Measurements from ENCODE around the gene OSCP1.

Gene OSCP1

DNA sequence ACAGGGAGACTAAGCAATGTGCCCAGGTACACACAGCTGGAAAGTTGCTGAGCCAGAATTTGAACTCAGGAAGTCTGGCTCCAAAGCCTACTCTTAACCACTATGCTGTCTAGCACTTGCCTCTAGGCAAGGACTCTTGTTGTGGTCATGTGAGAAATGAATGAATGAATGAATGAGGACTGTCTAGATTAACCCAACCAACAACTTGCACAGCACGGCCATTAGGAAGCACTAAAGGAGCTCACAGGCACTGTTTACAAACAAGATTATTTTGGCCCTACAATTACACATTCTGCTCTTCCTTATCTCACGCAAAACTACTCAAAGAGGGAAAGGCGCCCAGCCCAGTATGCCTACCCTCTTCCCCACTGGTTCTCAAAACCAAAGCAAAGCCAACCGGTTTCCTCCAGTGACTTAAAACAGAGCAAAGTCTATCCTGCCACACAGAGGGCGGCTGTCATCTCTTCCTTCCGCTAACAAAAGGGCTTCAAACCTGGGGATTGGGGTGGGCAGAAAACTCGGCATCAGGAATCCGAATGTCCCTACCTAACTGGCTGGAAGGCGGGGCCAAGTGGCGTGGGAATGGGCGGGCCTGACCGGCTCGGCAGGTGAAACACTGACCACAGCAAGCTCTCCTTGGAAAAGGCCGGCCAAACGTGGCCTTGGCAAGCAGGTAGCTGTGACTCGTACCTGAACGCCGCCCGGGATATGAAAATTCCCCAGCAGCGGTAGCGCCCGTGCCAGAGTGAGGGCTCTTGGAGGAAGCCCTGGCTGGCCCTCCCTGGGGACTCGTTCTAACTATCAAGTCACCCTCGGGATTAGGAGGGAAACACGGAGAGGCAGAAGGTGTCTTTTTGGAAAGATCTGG is 65.5 kb downstream of the OSCP1 start:
- DNase-seq: peak in 36 of 58 donors; percentile 17 to 70 (median 42)

DNA sequence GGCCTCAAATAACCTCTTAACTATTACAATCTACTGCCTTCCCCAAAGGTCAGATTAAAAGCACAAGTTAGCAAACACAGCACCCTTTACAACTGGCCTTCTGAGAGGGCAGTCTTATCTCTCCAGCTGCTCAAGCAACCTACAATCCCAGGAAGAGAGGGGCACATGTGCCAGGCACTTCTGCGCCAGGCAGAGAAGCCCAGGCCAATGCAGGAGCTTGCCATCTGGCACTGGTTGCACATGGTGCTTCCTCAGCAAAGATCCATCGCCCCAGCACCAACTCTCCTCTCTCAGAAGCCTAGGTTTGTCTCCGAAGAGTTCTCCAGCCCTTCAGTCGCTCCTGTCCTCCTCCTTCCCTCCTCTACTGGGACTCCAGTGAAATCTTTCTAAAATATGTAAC is 67.0 kb downstream of the OSCP1 start:
- no peak for DNase-seq

DNA sequence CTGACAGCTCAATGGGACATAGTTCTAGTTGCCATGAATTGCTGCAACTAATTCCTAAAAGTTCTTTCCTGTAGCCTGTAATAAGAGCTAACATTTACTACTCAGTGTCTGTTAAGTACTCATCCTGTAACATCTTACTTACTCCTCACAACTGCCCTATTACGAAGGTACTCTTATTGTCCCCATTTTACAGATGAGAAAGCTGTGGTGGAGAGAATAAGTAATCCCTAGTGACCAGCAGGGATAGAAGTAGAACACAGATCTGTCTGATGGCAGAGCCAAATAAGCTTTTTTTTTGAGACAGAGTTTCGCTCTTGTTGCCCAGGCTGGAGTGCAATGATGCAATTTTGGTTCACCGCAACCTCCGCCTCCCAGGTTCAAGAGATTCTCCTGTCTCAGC is 67.6 kb downstream of the OSCP1 start:
- no peak for DNase-seq

DNA sequence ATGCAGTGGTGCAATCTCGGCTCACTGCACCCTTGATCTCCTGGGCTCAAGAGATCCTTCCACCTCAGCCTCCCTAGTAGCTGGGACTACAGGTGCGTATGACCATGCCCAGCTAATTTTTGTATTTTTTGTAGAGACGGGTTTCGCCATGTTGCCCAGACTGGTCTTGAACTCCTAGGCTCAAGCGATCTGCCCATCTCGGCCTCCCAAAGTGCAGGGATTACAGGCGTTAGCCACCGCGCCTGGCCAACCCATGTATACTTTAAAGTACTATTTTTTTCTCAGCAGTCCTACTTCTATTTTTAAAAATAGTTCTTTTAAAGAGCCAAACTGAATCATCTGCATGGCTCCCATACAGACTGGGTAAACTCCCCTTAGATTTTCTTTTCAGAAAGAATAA is 68.0 kb downstream of the OSCP1 start:
- DNase-seq: no peak

DNA sequence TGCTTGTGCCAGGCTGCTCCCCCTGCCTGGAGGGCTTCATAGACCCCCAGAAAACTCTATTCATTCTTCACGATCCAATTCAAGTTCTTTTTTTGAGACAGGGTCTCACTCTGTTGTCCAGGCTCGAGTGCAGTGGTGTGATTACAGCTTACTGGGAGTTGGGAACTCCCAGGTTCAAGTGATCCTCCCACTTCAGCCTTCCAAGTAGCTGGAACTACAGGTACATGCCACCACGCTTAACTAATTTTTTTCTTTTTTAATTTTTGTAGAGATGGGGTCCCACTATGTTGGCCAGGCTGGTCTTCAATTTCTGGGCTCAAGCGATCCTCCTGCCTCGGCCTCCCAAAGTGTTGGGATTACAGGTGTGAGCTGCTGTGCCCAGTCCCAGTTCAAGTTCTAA is 68.8 kb downstream of the OSCP1 start:
- DNase-seq: no peak

DNA sequence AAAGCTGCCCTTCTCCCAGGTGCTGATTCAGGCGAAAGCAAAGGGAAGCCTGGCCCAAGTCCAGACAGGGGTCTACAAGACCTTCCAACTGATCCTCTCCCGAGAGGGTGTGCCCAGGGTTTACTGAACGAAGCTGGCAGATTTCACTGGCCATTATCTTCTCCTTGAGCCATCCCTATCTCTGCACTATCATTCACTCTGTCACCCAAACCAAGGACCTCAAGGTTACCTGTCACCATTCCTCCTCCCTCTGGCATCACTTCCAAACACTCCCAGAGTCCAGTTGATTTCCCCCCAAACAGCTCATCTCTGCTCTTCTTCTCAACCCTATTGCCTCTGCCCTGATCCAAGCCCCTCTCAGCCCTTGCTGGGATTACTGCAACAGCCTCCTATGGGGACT is 69.5 kb downstream of the OSCP1 start:
- DNase-seq: no peak

DNA sequence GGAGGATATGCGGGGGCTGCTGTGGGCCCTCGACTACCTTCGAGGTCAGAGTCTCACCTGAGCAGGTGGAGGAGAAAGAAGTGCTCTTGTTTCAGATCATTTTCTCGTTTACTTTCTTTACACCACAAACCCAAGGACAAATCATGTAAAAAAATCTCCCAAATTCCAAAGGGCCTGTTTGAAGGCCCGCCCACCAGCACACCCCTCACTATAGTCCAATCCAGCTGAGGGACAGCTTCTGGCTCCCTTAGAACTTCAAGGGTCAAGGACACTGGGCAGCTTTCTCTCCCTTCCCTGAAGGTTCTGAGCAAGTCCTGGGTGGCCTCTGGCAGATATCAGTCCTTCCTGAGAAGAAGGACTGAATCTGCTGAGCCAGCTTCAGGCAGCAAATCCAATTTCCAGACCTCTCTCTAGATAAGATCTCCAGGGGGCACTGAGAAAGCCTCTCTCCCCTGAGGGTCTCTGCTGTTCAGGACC is 70.1 kb downstream of the OSCP1 start:
- no peak for DNase-seq

DNA sequence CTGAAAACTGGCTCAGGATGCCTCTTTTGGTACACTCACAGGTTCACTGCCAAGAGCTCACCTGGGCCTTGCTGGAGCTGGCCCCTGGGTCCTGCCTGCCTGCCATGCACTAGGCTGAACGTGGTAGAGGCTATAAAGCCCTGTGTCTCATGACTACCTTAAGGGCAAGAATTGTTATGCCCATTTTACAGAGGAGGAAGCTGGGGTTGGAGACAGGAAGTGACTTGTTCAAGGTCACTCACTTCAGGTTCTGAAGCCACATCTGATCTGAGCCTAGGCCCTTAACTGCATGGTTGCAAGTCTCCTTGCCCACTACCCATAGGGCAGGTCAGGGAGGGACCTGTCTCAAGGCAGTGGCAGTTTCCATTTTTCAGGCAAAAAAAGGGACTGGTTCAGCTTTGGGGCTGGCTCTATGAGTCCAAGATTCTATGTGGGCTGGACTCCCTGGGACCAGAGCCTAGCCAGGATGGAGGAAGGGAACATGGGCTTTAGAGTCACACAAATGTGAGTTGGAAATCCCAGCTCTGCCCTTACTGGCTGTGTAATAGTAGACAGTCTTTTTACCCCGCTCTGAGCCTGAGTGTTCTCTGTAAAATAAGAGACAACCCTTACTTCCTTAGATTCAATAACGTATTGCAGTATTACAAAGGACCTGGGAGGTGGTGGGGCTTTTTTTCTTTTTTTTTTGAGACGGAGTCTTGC is 72.3 kb downstream of the OSCP1 start:
- DNase-seq: no peak

DNA sequence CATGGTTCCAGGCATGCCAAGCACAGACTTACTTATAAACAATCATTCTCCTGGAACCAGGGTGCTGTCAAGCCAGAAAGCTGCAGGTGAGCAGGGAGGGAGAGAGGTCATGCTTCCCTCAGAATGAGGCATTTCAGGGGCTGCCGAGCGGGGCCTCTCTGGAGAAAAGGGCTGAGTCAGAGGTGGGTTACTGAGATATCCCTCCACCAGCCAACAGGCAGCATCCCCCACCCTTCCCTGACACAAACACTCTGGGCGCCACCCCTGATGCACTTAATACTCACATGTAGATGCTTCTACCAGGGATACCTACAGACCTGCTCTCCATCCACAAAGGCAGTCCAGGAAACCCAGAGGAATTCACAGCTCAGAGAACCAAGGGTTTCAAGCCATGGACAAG is 77.6 kb downstream of the OSCP1 start:
- DNase-seq: no peak

DNA sequence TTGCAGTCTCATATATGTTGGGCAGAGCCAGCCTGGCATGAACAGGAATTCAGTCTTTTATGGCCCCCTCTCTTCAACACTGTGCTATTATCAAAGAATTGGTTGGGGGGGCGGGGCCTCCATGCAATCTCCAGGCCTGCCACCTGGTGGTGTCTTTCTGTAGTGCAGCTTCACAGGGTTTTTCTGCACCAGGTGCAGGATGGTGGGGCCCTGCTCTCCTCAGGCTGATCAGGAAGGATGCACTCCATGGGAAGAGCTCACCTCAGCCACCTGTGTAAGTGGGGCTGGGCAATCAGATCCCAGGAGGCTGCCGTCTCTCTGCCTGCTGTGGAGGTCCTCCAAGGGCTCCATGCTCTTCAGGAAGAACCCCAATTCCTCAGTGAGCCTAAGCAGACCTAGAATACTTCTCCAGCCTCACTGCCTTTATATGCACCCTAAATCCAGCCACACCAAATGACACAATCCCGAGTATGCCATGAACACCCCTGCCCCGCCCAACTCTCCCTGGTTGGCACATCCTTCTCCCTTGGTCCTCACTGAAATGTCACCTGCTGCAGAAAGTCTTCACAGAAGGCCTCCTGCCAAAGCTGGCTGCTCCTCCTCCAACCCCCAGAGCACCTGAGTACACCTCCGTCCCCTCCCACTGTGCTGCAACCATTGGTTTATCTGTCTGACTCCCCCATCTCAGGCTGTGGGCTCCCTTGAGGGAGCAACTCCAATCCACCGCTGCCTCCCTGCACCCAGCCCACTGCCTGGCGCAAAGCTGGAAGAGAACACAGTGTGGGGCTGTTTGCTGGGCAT is 81.0 kb downstream of the OSCP1 start:
- peak in 52 of 58 donors; percentile 5 to 78 (median 39) for DNase-seq

Measured in anterior cingulate cortex (tissue), 58 donors.